ENCODE data around the gene LRP1B.
A peak's percentile ranks its signal among the peaks of the same experiment; 100 is the strongest.

The LRP1B gene

DNA sequence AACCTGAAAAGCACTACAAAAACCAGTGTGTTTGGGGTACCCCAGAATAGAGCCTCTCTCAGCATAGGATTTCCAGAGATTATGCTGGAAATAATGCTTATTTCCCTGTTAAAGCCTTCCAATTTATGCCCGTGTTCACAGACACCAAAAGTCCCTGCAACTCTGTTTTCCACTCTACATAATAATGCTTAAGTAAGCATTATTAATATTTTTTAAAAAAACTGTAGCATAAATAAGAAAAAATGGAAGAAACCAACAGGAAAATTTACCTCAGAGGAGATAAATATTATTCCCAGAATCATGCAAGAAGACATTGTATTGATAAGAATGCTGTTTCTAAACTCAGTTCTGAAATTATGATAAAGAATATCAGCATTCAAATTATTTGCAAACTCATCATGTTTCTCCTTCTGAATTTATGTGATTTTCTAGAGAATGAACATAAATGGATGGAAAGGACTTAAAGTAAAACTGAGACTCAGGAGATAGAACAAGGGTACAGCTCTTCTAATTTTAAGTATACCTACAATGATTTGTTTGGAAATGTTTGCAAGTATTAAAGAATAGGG lies 241.7 kb downstream of the LRP1B start:
- H3K4me1 ChIP-seq (ENCODE audit: insufficient read depth, low read length) = no peaks in the 10 kb centered on the region
- 80% methylated on average over 1 of the region's 1 CpG for WGBS
- H3K4me3 ChIP-seq (ENCODE audit: low read length) = no peak overlapping the region
- no peaks in the 10 kb centered on the region for H3K27me3 ChIP-seq (ENCODE audit: insufficient read depth, low read length)
- H3K9ac ChIP-seq (ENCODE audit: low read depth, low read length) = no peak overlapping the region
- H3K36me3 ChIP-seq (ENCODE audit: insufficient read depth, low read length) = no peaks in the 10 kb centered on the region
- no peaks in the 10 kb centered on the region for H3K9me3 ChIP-seq (ENCODE audit: insufficient read depth, low read depth, low read length)
- no peak overlapping the region for H3K27ac ChIP-seq (ENCODE audit: low read depth, low read length)

DNA sequence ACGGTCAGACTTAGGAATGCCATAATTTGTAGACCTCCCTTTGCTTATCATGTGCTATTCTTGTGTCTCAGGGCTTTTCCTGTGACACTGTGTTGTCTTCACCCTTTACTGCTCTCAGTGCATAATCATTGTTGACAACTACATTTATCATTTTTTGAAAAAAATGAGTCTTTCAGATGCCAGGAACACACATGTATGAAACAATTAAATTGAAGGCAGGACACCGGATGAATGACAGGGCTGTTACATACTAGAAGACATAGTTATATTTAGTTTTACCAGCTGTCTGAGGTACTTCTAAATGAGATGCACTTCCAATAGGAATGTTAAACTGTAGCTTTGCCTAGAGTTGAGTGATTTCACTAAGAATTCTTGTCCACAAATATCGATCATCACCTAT lies 243.5 kb downstream of the LRP1B start:
- Histone ChIP-seq H3K27me3 (ENCODE audit: insufficient read depth, low read length) (no peaks in the 10 kb centered on the region), H3K27ac (ENCODE audit: low read depth, low read length) (no peak overlapping the region), H3K36me3 (ENCODE audit: insufficient read depth, low read length) (no peaks in the 10 kb centered on the region), H3K9me3 (ENCODE audit: insufficient read depth, low read depth, low read length) (no peaks in the 10 kb centered on the region), H3K4me1 (ENCODE audit: insufficient read depth, low read length) (no peaks in the 10 kb centered on the region), H3K9ac (ENCODE audit: low read depth, low read length) (no peak overlapping the region), H3K4me3 (ENCODE audit: low read length) (no peak overlapping the region)
- 91% methylated on average over 3 of the region's 3 CpGs for WGBS

DNA sequence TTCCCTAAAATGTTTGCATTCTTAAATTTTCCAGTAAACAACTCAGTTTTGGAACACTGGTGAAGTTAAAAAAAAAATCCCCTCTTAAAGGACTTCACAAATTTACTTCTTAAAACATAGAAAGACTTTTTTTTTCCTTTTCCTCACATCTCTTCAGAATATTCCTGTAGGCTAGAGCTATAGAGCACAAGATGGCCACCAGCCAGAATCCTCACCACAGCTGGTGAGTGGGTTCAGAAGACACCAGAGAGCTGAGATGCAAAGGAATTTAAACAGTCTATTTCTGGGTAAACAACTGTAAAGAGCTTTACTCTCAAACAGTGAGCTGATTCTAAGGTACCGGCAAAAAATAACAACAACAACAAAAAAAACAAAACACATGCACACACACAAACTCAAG lies 252.8 kb downstream of the LRP1B start:
- no peaks in the 10 kb centered on the region for H3K27me3 ChIP-seq (ENCODE audit: insufficient read depth, low read length)
- peaks cover 9% of the 10 kb centered on the region for H3K4me1 ChIP-seq (ENCODE audit: insufficient read depth, low read length)
- WGBS = no CpG with 5 or more reads among the region's 1 CpG

DNA sequence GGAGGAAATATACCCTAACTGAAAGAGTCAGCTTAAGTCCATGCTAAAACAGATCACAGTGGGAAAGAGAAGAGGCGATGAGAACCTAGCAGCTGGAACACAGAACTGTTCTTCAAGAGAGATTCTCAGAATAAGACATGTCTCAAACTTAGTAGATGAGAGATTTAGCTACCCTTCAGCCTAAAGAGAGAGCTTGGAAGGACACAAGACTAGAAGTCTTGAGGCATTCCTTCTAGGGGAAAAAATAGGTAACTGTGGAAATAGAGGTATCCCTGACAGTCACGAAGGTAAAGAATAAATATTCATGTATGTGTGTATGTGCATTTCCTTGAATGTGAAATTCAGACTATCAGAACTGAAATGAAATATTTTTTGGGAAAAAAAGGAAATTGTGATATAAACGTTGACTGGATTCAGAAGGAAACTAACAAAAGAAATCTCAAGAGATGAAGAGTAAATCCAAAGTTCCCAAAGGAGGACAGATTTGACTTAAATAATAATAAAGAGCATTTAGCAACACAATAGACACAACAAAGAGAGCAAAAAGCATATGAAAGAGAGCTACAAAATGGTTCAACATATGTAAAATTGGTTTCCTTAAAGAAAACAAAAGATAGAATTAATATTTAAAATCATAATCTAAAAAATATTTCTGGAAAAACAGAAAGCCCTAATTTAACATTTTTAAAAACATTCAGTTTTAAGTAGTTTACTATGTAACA lies 258.7 kb downstream of the LRP1B start:
- peak overlapping the region; percentile 33; the same call in 1 of the 2 replicates for H3K4me3 ChIP-seq (ENCODE audit: low read length)
- no peaks in the 10 kb centered on the region for H3K36me3 ChIP-seq (ENCODE audit: insufficient read depth, low read length)
- no peak overlapping the region for H3K9ac ChIP-seq (ENCODE audit: low read depth, low read length)
- peaks cover 30% of the 10 kb centered on the region for H3K4me1 ChIP-seq (ENCODE audit: insufficient read depth, low read length)
- H3K27me3 ChIP-seq (ENCODE audit: insufficient read depth, low read length) = no peaks in the 10 kb centered on the region
- H3K9me3 ChIP-seq (ENCODE audit: insufficient read depth, low read depth, low read length) = no peaks in the 10 kb centered on the region
- 57% methylated on average over 3 of the region's 3 CpGs for WGBS
- peak overlapping the region; percentile 93 for H3K27ac ChIP-seq (ENCODE audit: low read depth, low read length)

More for the DNA sequence above, 252.8 kb downstream of the LRP1B start:
- H3K36me3 ChIP-seq (ENCODE audit: insufficient read depth, low read length) = no peaks in the 10 kb centered on the region
- no peak overlapping the region for H3K9ac ChIP-seq (ENCODE audit: low read depth, low read length)
- H3K9me3 ChIP-seq (ENCODE audit: insufficient read depth, low read depth, low read length) = no peaks in the 10 kb centered on the region
- no peak overlapping the region for H3K4me3 ChIP-seq (ENCODE audit: low read length)
- no peak overlapping the region for H3K27ac ChIP-seq (ENCODE audit: low read depth, low read length)

DNA sequence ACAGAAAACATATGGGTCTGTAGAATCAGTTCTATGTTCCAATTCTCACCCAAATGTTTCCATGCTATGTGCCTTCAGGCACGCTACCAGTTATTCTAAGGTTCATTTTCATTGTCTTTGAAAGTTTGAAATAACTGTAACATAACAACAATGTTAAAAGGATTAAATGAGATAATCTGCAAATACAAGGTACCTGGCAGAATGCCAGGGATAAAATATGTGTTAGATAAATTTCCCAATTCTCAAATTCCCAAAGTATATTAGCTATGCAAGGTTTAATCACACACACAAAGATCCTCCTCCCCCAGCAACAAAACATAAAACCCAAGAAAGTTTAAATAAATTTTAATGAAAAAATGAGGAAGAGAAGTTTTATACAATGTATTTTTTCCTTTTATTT lies 261.2 kb downstream of the LRP1B start:
- H3K27ac ChIP-seq (ENCODE audit: low read depth, low read length) = no peak overlapping the region
- 100% methylated on average over 1 of the region's 1 CpG for WGBS
- H3K27me3 ChIP-seq (ENCODE audit: insufficient read depth, low read length) = no peaks in the 10 kb centered on the region
- no peaks in the 10 kb centered on the region for H3K36me3 ChIP-seq (ENCODE audit: insufficient read depth, low read length)
- no peak overlapping the region for H3K4me3 ChIP-seq (ENCODE audit: low read length)
- no peaks in the 10 kb centered on the region for H3K9me3 ChIP-seq (ENCODE audit: insufficient read depth, low read depth, low read length)
- peaks cover 30% of the 10 kb centered on the region for H3K4me1 ChIP-seq (ENCODE audit: insufficient read depth, low read length)
- H3K9ac ChIP-seq (ENCODE audit: low read depth, low read length) = no peak overlapping the region

DNA sequence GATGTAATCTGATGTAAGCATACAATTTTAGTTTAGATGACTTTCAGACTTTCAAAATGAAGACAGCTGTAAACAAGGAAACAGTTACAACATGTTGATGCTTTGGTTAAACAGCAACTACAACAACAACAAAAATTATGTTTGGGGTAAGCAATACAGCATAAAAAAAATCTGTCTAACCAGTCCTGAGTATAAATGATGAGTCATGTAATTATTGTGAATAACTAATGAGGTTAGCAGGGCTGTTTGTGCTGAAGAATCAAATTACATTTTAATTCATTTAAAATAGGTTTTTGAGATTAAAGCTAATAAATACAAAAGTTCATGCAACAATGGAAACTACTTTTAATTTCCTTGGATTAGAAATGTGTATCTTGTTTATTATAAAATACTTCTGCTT lies 266.9 kb downstream of the LRP1B start:
- H3K27ac ChIP-seq (ENCODE audit: low read depth, low read length) = no peak overlapping the region
- no peak overlapping the region for H3K9ac ChIP-seq (ENCODE audit: low read depth, low read length)
- no peaks in the 10 kb centered on the region for H3K9me3 ChIP-seq (ENCODE audit: insufficient read depth, low read depth, low read length)
- no peaks in the 10 kb centered on the region for H3K36me3 ChIP-seq (ENCODE audit: insufficient read depth, low read length)
- no peaks in the 10 kb centered on the region for H3K4me1 ChIP-seq (ENCODE audit: insufficient read depth, low read length)
- H3K4me3 ChIP-seq (ENCODE audit: low read length) = no peak overlapping the region
- no peaks in the 10 kb centered on the region for H3K27me3 ChIP-seq (ENCODE audit: insufficient read depth, low read length)

DNA sequence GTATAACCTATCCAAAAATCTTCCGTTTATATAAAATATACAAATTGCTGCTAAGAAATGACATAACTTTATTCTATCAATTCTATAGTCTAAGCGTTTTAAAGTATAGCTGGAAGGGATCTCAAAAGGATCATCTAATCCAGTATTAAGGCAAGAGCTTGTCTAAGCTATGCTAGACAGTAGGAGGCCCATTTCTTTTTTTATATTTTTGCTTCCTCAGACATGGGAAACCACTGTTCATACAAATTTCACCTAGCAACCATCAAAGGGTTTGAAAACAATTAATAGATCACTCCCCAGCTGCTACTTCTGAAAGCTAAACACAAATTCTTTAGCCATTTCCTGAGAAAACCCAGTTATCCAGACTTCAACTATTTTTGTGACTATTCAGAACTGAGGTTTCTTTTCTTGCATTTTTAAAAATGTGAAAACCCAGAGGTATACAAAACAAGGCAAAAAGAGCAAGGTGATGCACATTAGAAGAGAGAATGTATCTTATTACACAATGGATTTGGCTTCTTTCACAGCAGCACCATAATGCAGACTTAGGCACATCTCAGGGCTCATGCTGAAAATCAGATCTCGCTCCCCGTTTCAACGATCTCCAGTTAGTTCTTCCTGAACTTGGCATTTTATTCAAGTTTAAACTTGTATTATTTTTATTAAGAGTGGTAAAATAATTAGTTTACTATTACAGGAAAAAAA lies 274.4 kb downstream of the LRP1B start:
- no peak overlapping the region for H3K27ac ChIP-seq (ENCODE audit: low read depth, low read length)
- 97% methylated on average over 4 of the region's 5 CpGs for WGBS
- no peaks in the 10 kb centered on the region for H3K9me3 ChIP-seq (ENCODE audit: insufficient read depth, low read depth, low read length)
- no peaks in the 10 kb centered on the region for H3K27me3 ChIP-seq (ENCODE audit: insufficient read depth, low read length)
- H3K9ac ChIP-seq (ENCODE audit: low read depth, low read length) = no peak overlapping the region
- H3K4me3 ChIP-seq (ENCODE audit: low read length) = no peak overlapping the region
- H3K4me1 ChIP-seq (ENCODE audit: insufficient read depth, low read length) = no peaks in the 10 kb centered on the region
- H3K36me3 ChIP-seq (ENCODE audit: insufficient read depth, low read length) = no peaks in the 10 kb centered on the region

DNA sequence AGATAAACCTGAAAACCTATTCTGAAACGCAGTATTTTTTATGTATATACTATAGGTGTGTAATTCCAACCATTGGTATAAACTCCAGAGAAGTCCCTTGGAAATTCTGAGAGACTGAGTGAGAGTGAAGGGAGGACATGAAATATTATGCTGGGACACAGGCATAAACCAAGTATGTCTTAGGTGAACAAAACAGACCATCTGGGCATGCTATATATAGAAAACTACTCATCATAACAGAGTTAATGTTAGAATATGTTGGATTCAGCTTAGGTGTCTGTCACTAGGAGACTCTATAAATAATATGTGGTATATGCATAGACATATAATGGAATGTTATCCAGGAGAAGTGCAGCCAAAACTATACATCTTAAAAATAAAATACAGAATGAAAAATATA lies 282.6 kb downstream of the LRP1B start:
- WGBS = no CpG with 5 or more reads among the region's 1 CpG
- H3K9ac ChIP-seq (ENCODE audit: low read depth, low read length) = no peak overlapping the region
- H3K4me1 ChIP-seq (ENCODE audit: insufficient read depth, low read length) = no peaks in the 10 kb centered on the region
- H3K27me3 ChIP-seq (ENCODE audit: insufficient read depth, low read length) = no peaks in the 10 kb centered on the region
- H3K4me3 ChIP-seq (ENCODE audit: low read length) = no peak overlapping the region
- H3K36me3 ChIP-seq (ENCODE audit: insufficient read depth, low read length) = no peaks in the 10 kb centered on the region
- H3K9me3 ChIP-seq (ENCODE audit: insufficient read depth, low read depth, low read length) = no peaks in the 10 kb centered on the region
- no peak overlapping the region for H3K27ac ChIP-seq (ENCODE audit: low read depth, low read length)

DNA sequence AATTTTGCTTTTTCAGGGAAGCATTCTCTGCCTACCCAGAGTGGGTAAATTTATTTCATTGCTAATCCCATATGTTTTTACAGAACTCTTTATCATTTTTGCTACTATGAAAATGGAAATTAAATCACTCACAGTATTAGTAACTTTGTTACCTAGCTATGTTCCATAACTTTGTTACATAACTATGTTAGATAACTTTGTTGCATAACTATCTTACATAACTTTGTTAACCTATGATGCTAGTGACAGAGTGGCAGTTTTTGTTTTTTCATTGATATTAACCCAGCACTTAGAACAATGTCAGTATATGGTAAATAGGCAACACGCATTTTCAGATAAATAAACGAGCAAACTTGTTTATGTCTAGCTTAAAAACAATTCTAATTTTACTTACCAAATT lies 286.6 kb downstream of the LRP1B start:
- no CpG with 5 or more reads among the region's 2 CpGs for WGBS
- H3K4me1 ChIP-seq (ENCODE audit: insufficient read depth, low read length) = no peaks in the 10 kb centered on the region
- H3K27ac ChIP-seq (ENCODE audit: low read depth, low read length) = no peak overlapping the region

DNA sequence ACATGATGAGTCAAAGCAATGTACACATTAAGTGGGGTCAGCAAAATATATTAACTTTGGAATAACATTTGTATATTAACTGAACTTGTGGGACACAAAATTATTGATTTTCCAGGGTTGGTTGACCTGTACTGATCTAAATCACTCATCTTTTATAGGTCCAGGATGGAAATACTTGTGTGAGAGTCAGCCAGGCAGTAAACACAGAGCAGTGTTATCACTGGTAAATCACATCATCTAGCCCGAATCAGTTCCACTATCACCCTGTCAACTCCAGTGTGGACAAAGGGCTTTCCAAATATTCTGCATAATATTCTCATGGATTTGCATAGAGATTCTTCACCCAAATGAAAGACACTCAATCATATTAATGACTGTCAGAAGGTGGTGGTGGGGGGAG lies 295.7 kb downstream of the LRP1B start:
- H3K36me3 ChIP-seq (ENCODE audit: insufficient read depth, low read length) = no peaks in the 10 kb centered on the region
- 92% methylated on average over 1 of the region's 1 CpG for WGBS
- H3K4me3 ChIP-seq (ENCODE audit: low read length) = no peak overlapping the region
- H3K9me3 ChIP-seq (ENCODE audit: insufficient read depth, low read depth, low read length) = no peaks in the 10 kb centered on the region
- no peaks in the 10 kb centered on the region for H3K27me3 ChIP-seq (ENCODE audit: insufficient read depth, low read length)
- no peaks in the 10 kb centered on the region for H3K4me1 ChIP-seq (ENCODE audit: insufficient read depth, low read length)
- no peak overlapping the region for H3K9ac ChIP-seq (ENCODE audit: low read depth, low read length)
- H3K27ac ChIP-seq (ENCODE audit: low read depth, low read length) = no peak overlapping the region

More for the DNA sequence above, 286.6 kb downstream of the LRP1B start:
- no peak overlapping the region for H3K4me3 ChIP-seq (ENCODE audit: low read length)
- no peaks in the 10 kb centered on the region for H3K27me3 ChIP-seq (ENCODE audit: insufficient read depth, low read length)
- no peaks in the 10 kb centered on the region for H3K9me3 ChIP-seq (ENCODE audit: insufficient read depth, low read depth, low read length)
- no peaks in the 10 kb centered on the region for H3K36me3 ChIP-seq (ENCODE audit: insufficient read depth, low read length)
- H3K9ac ChIP-seq (ENCODE audit: low read depth, low read length) = no peak overlapping the region

DNA sequence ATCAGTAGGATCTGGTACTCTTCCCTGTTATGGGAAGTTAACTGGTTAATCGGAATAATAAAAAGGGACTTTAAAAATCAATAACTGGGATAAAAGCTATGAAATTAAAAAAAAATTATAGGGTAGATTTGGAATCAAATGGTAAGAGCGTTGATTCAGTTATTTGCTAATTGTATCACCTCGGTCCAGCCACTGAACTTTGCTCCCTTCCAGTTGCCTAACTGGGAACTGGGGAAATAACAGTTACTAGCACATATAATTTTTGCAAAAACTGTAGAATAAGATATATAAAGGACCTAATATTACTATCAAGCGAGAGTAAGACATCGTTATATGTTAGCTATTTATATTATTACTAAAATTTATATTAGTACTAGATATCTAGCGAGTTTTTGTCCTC lies 302.1 kb downstream of the LRP1B start:
- no peak overlapping the region for H3K27ac ChIP-seq (ENCODE audit: low read depth, low read length)
- WGBS = 93% methylated on average over 4 of the region's 6 CpGs
- peaks cover 8% of the 10 kb centered on the region for H3K4me1 ChIP-seq (ENCODE audit: insufficient read depth, low read length)
- no peaks in the 10 kb centered on the region for H3K9me3 ChIP-seq (ENCODE audit: insufficient read depth, low read depth, low read length)
- no peak overlapping the region for H3K9ac ChIP-seq (ENCODE audit: low read depth, low read length)
- no peaks in the 10 kb centered on the region for H3K36me3 ChIP-seq (ENCODE audit: insufficient read depth, low read length)
- H3K4me3 ChIP-seq (ENCODE audit: low read length) = no peak overlapping the region
- H3K27me3 ChIP-seq (ENCODE audit: insufficient read depth, low read length) = no peaks in the 10 kb centered on the region

All from HUES64 (cell line).